Skin epidermis (tissue), 12 donors: ENCODE results near the gene CRTC3.
A peak's percentile ranks its signal among the peaks of the same experiment; 100 is the strongest.
"Not testable (repeated sequence)": the region's sequence is repeated elsewhere in the genome, so short reads cannot be mapped to it uniquely, and the experiment has no call there.

Experiments used
- H3K27ac ChIP-seq, 21 experiments: fragments of 200-600 bp; sonication (generic) in 11 of 21; one replicate each; pipeline ENCODE4 v1.5.0; 2020; ENCODE audit warnings: mild to moderate bottlenecking in 3 of 21, inconsistent platforms in 2 of 21, moderate library complexity in 2 of 21
- H3K4me3 ChIP-seq, 7 experiments: fragments of 200-600 bp; sonication (generic) in 2 of 7; one replicate each; pipeline ENCODE4 v1.5.0; 2020; ENCODE audit warnings: inconsistent platforms in 2 of 7, mild to moderate bottlenecking in 2 of 7, moderate library complexity in 1 of 7

Gene CRTC3

GRCh38 chr15:90660195-90660998, 130.7 kb downstream of the CRTC3 start:
- peak overlapping the region in 1 of 7 experiments; percentile 18 for H3K4me3 ChIP-seq
- peak overlapping the region in 20 of 21 experiments; percentile 33 to 90 (median 76) for H3K27ac ChIP-seq

- Histone ChIP-seq H3K4me3 (peak overlapping the region in 1 of 7 experiments; percentile 18), H3K27ac (peak overlapping the region in 20 of 21 experiments; percentile 33 to 90 (median 76))
Observed at GRCh38 chr15:90660999-90661330, 131.2 kb downstream of the CRTC3 start.

GRCh38 chr15:90664081-90664461, 134.3 kb downstream of the CRTC3 start:
- H3K27ac ChIP-seq, result peak overlapping the region in 1 of 21 experiments; percentile 97
- H3K4me3 ChIP-seq, result not testable (repeated sequence)

GRCh38 chr15:90664650-90665287, 135.0 kb downstream of the CRTC3 start:
- H3K27ac ChIP-seq, result peak overlapping the region; percentile 79 to 99 (median 92)

GRCh38 chr15:90665288-90666134, 135.8 kb downstream of the CRTC3 start:
- peak overlapping the region; percentile 79 to 99 (median 92) for H3K27ac ChIP-seq
- peak overlapping the region; percentile 52 to 91 (median 61) for H3K4me3 ChIP-seq

More at GRCh38 chr15:90664650-90665287, 135.0 kb downstream of the CRTC3 start:
- H3K4me3 ChIP-seq, result peak overlapping the region; percentile 52 to 91 (median 61)

- Histone ChIP-seq H3K27ac (peak overlapping the region in 13 of 21 experiments; percentile 87 to 99 (median 96)), H3K4me3 (peak overlapping the region; percentile 52 to 91 (median 61))
Observed at GRCh38 chr15:90666135-90666909, 136.6 kb downstream of the CRTC3 start.

GRCh38 chr15:90667073-90667754, 137.5 kb downstream of the CRTC3 start:
- Histone ChIP-seq H3K4me3 (no peak overlapping the region), H3K27ac (no peak overlapping the region)

- not testable (repeated sequence) for H3K27ac ChIP-seq, H3K4me3 ChIP-seq
Observed at GRCh38 chr15:90667755-90668345, 138.1 kb downstream of the CRTC3 start.

GRCh38 chr15:90670631-90671030, 140.9 kb downstream of the CRTC3 start:
- H3K4me3 ChIP-seq, H3K27ac ChIP-seq: not testable (repeated sequence)

- Histone ChIP-seq H3K4me3 (no peak overlapping the region), H3K27ac (no peak overlapping the region)
Observed at GRCh38 chr15:90671216-90671615, 141.5 kb downstream of the CRTC3 start.

- H3K27ac ChIP-seq, H3K4me3 ChIP-seq: not testable (repeated sequence)
Observed at GRCh38 chr15:90673357-90673756, 143.6 kb downstream of the CRTC3 start.

GRCh38 chr15:90674476-90674875, 144.8 kb downstream of the CRTC3 start:
- Histone ChIP-seq H3K27ac (no peak overlapping the region), H3K4me3 (no peak overlapping the region)

- Histone ChIP-seq H3K27ac (no peak overlapping the region), H3K4me3 (no peak overlapping the region)
Observed at GRCh38 chr15:90675464-90675863, 145.7 kb downstream of the CRTC3 start.

- Histone ChIP-seq H3K27ac (no peak overlapping the region), H3K4me3 (no peak overlapping the region)
Observed at GRCh38 chr15:90677807-90678790, 148.4 kb downstream of the CRTC3 start.

GRCh38 chr15:90679959-90680358, 150.2 kb downstream of the CRTC3 start:
- H3K27ac ChIP-seq, result peak overlapping the region in 6 of 21 experiments; percentile 3 to 90 (median 46)
- no peak overlapping the region for H3K4me3 ChIP-seq

GRCh38 chr15:90680371-90680935, 150.7 kb downstream of the CRTC3 start:
- H3K27ac ChIP-seq, result peak overlapping the region in 15 of 21 experiments; percentile 28 to 90 (median 76)
- no peak overlapping the region for H3K4me3 ChIP-seq

GRCh38 chr15:90681056-90681455, 151.3 kb downstream of the CRTC3 start:
- H3K4me3 ChIP-seq, result no peak overlapping the region
- H3K27ac ChIP-seq, result peak overlapping the region in 15 of 21 experiments; percentile 28 to 90 (median 76)
